Neural cell (in vitro differentiated cells): ENCODE results near the gene P2RY14.
A peak's percentile ranks its signal among the peaks of the same experiment; 100 is the strongest.

ENCODE experiments used
- CTCF ChIP-seq: fragments of 450-650 bp; IDR thresholded peaks from 2 replicates; pipeline ENCODE4 v1.5.1; 2014; ENCODE audit warnings: antibody characterized with exemption, mild to moderate bottlenecking, moderate library complexity; ENCODE audit not compliant: poor library complexity, severe bottlenecking
- EZH2 ChIP-seq: fragments of 200-600, 300-800 bp; shearing (Covaris generic), sonication (generic); IDR thresholded peaks from 2 replicates; pipeline ENCODE4 v1.6.1; 2014; ENCODE audit warnings: antibody characterized with exemption, low read length, borderline replicate concordance, mild to moderate bottlenecking; ENCODE audit not compliant: insufficient read depth, poor library complexity, severe bottlenecking
- RAD21 ChIP-seq: fragments of 450-650 bp; conservative IDR thresholded peaks from 2 replicates; pipeline ENCODE4 v1.6.1; 2014; ENCODE audit warnings: antibody characterized with exemption, mild to moderate bottlenecking, moderate library complexity
- SMC3 ChIP-seq: fragments of 450-650 bp; conservative IDR thresholded peaks from 2 replicates; pipeline ENCODE4 v1.6.1; 2014; ENCODE audit warnings: antibody characterized with exemption, mild to moderate bottlenecking, moderate library complexity; ENCODE audit not compliant: poor library complexity
- TF ChIP-seq, protein P1 (sequence below): IDR thresholded peaks from 2 replicates; pipeline ENCODE4 v1.6.1; 2012; ENCODE audit warnings: borderline replicate concordance

DNA sequence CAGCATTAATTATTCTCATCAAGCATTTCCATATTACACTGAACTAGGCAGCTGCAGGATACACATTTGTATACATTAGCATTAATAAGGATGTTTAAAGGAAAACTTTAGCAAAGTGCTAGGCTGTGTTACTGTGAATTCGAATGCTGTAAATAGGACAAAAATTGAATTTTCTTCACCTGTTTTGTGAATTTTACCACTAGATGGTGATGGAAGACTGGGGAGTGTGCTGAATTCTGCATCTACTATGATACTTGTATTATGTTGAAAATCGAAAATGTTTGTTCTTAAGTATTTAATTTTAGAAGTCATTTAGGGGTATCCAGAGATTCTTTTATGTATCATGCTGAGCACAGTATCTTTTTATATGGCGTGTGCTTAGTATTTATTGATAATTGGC is 12.3 kb upstream of the P2RY14 start:
- TF ChIP-seq, protein P1, sequence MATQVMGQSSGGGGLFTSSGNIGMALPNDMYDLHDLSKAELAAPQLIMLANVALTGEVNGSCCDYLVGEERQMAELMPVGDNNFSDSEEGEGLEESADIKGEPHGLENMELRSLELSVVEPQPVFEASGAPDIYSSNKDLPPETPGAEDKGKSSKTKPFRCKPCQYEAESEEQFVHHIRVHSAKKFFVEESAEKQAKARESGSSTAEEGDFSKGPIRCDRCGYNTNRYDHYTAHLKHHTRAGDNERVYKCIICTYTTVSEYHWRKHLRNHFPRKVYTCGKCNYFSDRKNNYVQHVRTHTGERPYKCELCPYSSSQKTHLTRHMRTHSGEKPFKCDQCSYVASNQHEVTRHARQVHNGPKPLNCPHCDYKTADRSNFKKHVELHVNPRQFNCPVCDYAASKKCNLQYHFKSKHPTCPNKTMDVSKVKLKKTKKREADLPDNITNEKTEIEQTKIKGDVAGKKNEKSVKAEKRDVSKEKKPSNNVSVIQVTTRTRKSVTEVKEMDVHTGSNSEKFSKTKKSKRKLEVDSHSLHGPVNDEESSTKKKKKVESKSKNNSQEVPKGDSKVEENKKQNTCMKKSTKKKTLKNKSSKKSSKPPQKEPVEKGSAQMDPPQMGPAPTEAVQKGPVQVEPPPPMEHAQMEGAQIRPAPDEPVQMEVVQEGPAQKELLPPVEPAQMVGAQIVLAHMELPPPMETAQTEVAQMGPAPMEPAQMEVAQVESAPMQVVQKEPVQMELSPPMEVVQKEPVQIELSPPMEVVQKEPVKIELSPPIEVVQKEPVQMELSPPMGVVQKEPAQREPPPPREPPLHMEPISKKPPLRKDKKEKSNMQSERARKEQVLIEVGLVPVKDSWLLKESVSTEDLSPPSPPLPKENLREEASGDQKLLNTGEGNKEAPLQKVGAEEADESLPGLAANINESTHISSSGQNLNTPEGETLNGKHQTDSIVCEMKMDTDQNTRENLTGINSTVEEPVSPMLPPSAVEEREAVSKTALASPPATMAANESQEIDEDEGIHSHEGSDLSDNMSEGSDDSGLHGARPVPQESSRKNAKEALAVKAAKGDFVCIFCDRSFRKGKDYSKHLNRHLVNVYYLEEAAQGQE = no peak
- peak; percentile 43 for TF ChIP-seq CTCF
- peak; percentile 42 for TF ChIP-seq SMC3
- peak; percentile 54 for TF ChIP-seq RAD21
- TF ChIP-seq EZH2 = no peak
